Measurements from ENCODE around the gene IGLL1.

DNA sequence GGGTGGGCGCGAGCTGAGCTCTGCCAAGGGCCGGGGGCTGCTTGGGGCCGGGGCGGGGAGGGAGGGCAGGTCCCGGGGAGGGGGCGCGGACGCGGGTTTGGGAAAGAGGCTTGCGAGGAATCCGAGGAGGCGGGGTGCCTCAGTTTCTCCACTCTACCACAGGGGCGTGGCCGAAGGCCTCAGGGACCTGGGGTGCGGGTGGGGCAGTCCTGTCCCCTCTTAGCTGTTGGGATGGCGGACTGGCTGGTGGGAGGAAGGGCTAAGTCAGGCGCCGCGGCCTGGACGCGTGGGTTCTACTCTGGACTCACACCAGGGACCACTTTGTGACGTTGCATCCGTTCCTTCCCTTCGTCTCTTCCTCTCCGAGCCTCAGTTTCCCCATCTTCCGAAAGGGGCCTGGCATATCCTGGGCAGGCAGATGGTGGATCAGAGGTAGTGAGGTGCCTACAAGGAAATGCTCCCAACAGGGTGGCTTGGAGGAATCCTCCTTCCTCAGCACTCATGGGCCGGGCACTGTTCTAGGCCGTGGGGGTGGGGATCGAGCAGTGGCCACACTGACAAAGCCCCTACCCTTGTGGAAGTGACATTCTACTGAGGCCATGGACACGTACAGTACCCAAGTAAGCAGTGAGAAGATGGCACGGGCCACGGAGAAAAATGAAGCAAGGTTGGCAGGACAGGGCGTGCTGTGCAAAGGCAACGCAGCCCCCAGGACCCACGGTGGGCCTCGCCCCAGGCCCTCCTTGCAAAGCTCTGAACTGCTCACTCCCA is 13.2 kb downstream of the IGLL1 start:
- TF ChIP-seq CTCF (IDR thresholded peaks at IDR 0.05) (no peak), POLR2A (IDR thresholded peaks at IDR 0.05) (no peak), POLR2AphosphoS5 (IDR thresholded peaks at IDR 0.05) (no peak)
